H9 (cell line): ENCODE measurements around the gene TPPP. TPM values are rescaled to one million over a fixed set of nuclear protein-coding genes. Genes with fewer than 3 reads are reported as not detected.

ENCODE experiments used
- DNase-seq: peaks from one replicate; pipeline ENCODE4 v3.0.0-alpha.2; 2017
- H2AFZ ChIP-seq: one replicate; pipeline ENCODE4 v1.6.1; 2013; ENCODE audit warnings: mild to moderate bottlenecking, low read length, control low read depth, moderate library complexity
- H2AK5ac ChIP-seq: 2 replicates; pipeline ENCODE4 v1.6.1; 2013; ENCODE audit warnings: low read length, control low read depth, mixed read lengths; ENCODE audit not compliant: insufficient read length
- H2BK120ac ChIP-seq: one replicate; pipeline ENCODE4 v1.6.1; 2013; ENCODE audit warnings: low read depth, mild to moderate bottlenecking, low read length, control low read depth, inconsistent platforms; ENCODE audit not compliant: poor library complexity, severe bottlenecking
- H2BK12ac ChIP-seq: 2 replicates; pipeline ENCODE4 v1.6.1; 2013; ENCODE audit warnings: low read length, control low read depth, mixed read lengths, low read depth; ENCODE audit not compliant: insufficient read length
- H2BK15ac ChIP-seq: 2 replicates; pipeline ENCODE4 v1.6.1; 2013; ENCODE audit warnings: low read depth, low read length, control low read depth
- H2BK20ac ChIP-seq: one replicate; pipeline ENCODE4 v1.6.1; 2013; ENCODE audit warnings: low read depth, mild to moderate bottlenecking, low read length, control low read depth, inconsistent platforms; ENCODE audit not compliant: poor library complexity, severe bottlenecking
- H2BK5ac ChIP-seq: 2 replicates; pipeline ENCODE4 v1.6.1; 2013; ENCODE audit warnings: low read length, control low read depth, mixed read lengths; ENCODE audit not compliant: insufficient read length
- H3K14ac ChIP-seq: 2 replicates; pipeline ENCODE4 v1.6.1; 2013; ENCODE audit warnings: low read length, control low read depth; ENCODE audit not compliant: insufficient read depth
- H3K18ac ChIP-seq: 2 replicates; pipeline ENCODE4 v1.6.1; 2013; ENCODE audit warnings: low read depth, mild to moderate bottlenecking, mixed read lengths, low read length, control low read depth; ENCODE audit not compliant: insufficient read length
- H3K23ac ChIP-seq: 2 replicates; pipeline ENCODE4 v1.6.1; 2013; ENCODE audit warnings: low read length, control low read depth, mixed read lengths, low read depth; ENCODE audit not compliant: insufficient read length
- H3K23me2 ChIP-seq: 2 replicates; pipeline ENCODE4 v1.6.1; 2013; ENCODE audit warnings: low read depth, mild to moderate bottlenecking, mixed read lengths, low read length, control low read depth; ENCODE audit not compliant: insufficient read length, poor library complexity, severe bottlenecking
- H3K27ac ChIP-seq: 2 replicates; pipeline ENCODE4 v1.5.1; 2013; ENCODE audit warnings: low read length, control low read depth, mixed read lengths, low read depth; ENCODE audit not compliant: insufficient read length
- H3K27me3 ChIP-seq: 2 replicates; pipeline ENCODE4 v1.6.1; 2013; ENCODE audit warnings: low read length, control low read depth, inconsistent platforms; ENCODE audit not compliant: insufficient read depth
- H3K4ac ChIP-seq: 2 replicates; pipeline ENCODE4 v1.6.1; 2013; ENCODE audit warnings: low read depth, mild to moderate bottlenecking, control low read depth, inconsistent platforms, low read length, moderate library complexity
- H3K4me1 ChIP-seq: 2 replicates; pipeline ENCODE4 v1.6.1; 2013; ENCODE audit warnings: low read length, control low read depth, inconsistent platforms; ENCODE audit not compliant: insufficient read depth
- H3K4me2 ChIP-seq: 2 replicates; pipeline ENCODE4 v1.6.1; 2013; ENCODE audit warnings: low read length, control low read depth, mixed read lengths; ENCODE audit not compliant: insufficient read length, insufficient read depth
- H3K56ac ChIP-seq: 2 replicates; pipeline ENCODE4 v1.6.1; 2013; ENCODE audit warnings: low read depth, mild to moderate bottlenecking, mixed read lengths, low read length, control low read depth; ENCODE audit not compliant: insufficient read length
- H3K79me1 ChIP-seq: 2 replicates; pipeline ENCODE4 v1.6.1; 2013; ENCODE audit warnings: low read depth, mild to moderate bottlenecking, moderate library complexity, low read length, control low read depth, inconsistent platforms; ENCODE audit not compliant: insufficient read depth, poor library complexity, severe bottlenecking
- H3K79me2 ChIP-seq: 2 replicates; pipeline ENCODE4 v1.6.1; 2013; ENCODE audit warnings: low read length, control low read depth, inconsistent platforms; ENCODE audit not compliant: insufficient read depth
- H3K9ac ChIP-seq: 2 replicates; pipeline ENCODE4 v1.6.1; 2013; ENCODE audit warnings: low read length, control low read depth, mixed read lengths; ENCODE audit not compliant: insufficient read length; ENCODE audit errors: extremely low read depth
- H3K9me3 ChIP-seq: one replicate; pipeline ENCODE4 v1.6.1; 2013; ENCODE audit warnings: low read depth, low read length, inconsistent platforms; ENCODE audit not compliant: control insufficient read depth
- H3T11ph ChIP-seq: one replicate; pipeline ENCODE4 v1.6.1; 2013; ENCODE audit warnings: mild to moderate bottlenecking, low read length, control low read depth, inconsistent platforms
- H4K20me1 ChIP-seq: one replicate; pipeline ENCODE4 v1.6.1; 2013; ENCODE audit not compliant: control insufficient read depth, insufficient read length, insufficient read depth
- H4K5ac ChIP-seq: 2 replicates; pipeline ENCODE4 v1.6.1; 2013; ENCODE audit warnings: low read depth, mild to moderate bottlenecking, mixed read lengths, low read length, control low read depth; ENCODE audit not compliant: insufficient read length
- H4K8ac ChIP-seq: replicated peaks from 2 replicates; pipeline ENCODE4 v1.6.1; 2013; ENCODE audit warnings: low read length, control low read depth, mixed read lengths, low read depth; ENCODE audit not compliant: insufficient read length
- H4K91ac ChIP-seq: 2 replicates; pipeline ENCODE4 v1.6.1; 2013; ENCODE audit warnings: low read depth, mild to moderate bottlenecking, moderate library complexity, mixed read lengths, low read length, control low read depth; ENCODE audit not compliant: insufficient read length
- H3K27ac Mint-ChIP-seq, 3 experiments: 2 replicates in 2 of 3; 3 replicates in 1 of 3; pipeline ENCODE4 v1.8.0; 2020 to 2021; ENCODE audit warnings: mixed read lengths in 3 of 3, mild to moderate bottlenecking in 1 of 3, moderate library complexity in 1 of 3
- H3K27me3 Mint-ChIP-seq: 2 replicates; pipeline ENCODE4 v1.8.0; 2021; ENCODE audit warnings: low read depth, mild to moderate bottlenecking, moderate library complexity, mixed read lengths
- H3K36me3 Mint-ChIP-seq, 3 experiments: 2 replicates in 2 of 3; 3 replicates in 1 of 3; pipeline ENCODE4 v1.8.0; 2020 to 2021; ENCODE audit warnings: low read depth in 3 of 3, mixed read lengths in 3 of 3; ENCODE audit not compliant: insufficient read depth in 1 of 3
- H3K4me1 Mint-ChIP-seq, 2 experiments: 2 replicates each; pipeline ENCODE4 v1.8.0; 2020; ENCODE audit warnings: mixed read lengths in 2 of 2
- H3K4me3 Mint-ChIP-seq, 2 experiments: 2 replicates in 1 of 2; 3 replicates in 1 of 2; pipeline ENCODE4 v1.8.0; 2020 to 2021; ENCODE audit warnings: mild to moderate bottlenecking in 2 of 2, mixed read lengths in 2 of 2, moderate library complexity in 1 of 2
- H3K9me3 Mint-ChIP-seq, 2 experiments: 2 replicates in 1 of 2; 3 replicates in 1 of 2; pipeline ENCODE4 v1.8.0; 2020; ENCODE audit warnings: mild to moderate bottlenecking in 2 of 2, mixed read lengths in 2 of 2, moderate library complexity in 1 of 2
- WGBS: extraction: QIAGEN DNeasy Blood & Tissue Kit; methylation state at CpG from one replicate; pipeline ENCODE4 v1.1.7; 2013; ENCODE audit warnings: missing lambda C conversion rate, low lambda C conversion rate, mixed read lengths; ENCODE audit not compliant: insufficient read length; ENCODE audit errors: extremely low coverage; 5-methylcytosine and 5-hydroxymethylcytosine counted together
- total RNA-seq: library from RNA; stranded (reverse); gene quantifications from 2 replicates; pipeline ENCODE4 v1.2.1, GENCODE V29; 2021
- TF ChIP-seq, protein P1 (sequence below): fragments of 200-600 bp; sonication (generic); conservative IDR thresholded peaks from 3 replicates; pipeline ENCODE4 v1.8.0; 2021; ENCODE audit warnings: antibody characterized with exemption, mild to moderate bottlenecking

Gene TPPP
- total RNA-seq, 1 experiment from 2014 or later, result 0.44 TPM

DNA sequence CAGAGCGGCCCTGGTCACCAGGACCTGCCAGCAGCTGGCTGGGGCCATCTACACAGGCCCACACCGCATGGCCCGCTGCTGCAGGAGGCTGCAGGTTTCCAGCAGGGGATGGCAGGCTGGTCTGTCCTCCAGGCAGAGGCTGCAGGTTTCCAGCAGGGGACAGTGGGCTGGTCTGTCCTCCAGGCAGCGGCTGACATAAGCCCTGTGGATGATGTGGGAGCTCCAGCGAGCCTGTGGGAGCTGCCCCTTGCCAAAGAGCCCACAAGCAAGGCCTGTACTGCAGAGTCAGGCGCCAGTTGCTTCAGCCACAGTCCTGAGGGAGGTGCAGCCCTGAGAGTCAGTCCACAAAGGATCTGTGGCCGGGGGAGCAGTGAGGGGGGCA, 18.5 kb downstream of the TPPP start:
- Histone ChIP-seq H4K8ac (no peak overlapping the region), H3K4me2 (no peak overlapping the region), H3K79me2 (no peaks in the 10 kb centered on the region), H2BK20ac (no peak overlapping the region), H3K14ac (peak overlapping the region; percentile 21; the same call in 1 of the 2 replicates), H3K27me3 (no peaks in the 10 kb centered on the region; the same call in 1 of the 2 replicates), H2BK15ac (no peak overlapping the region), H3K56ac (no peak overlapping the region), H2AK5ac (no peak overlapping the region), H4K20me1 (no peaks in the 10 kb centered on the region), H2AFZ (no peak overlapping the region), H3K23me2 (no peaks in the 10 kb centered on the region), H2BK12ac (no peak overlapping the region), H3K23ac (no peak overlapping the region), H3K79me1 (no peaks in the 10 kb centered on the region), H3K18ac (peak overlapping the region; percentile 27), H2BK5ac (no peak overlapping the region), H2BK120ac (no peak overlapping the region), H3K27ac (no peak overlapping the region), H4K91ac (peak overlapping the region; percentile 96), H3K4ac (no peak overlapping the region; the same call in 1 of the 2 replicates), H4K5ac (no peak overlapping the region), H3K9ac (no peak overlapping the region), H3T11ph (no peak overlapping the region), H3K4me1 (no peaks in the 10 kb centered on the region), H3K9me3 (no peaks in the 10 kb centered on the region)
- peak; percentile 43 for DNase-seq
- Mint-ChIP-seq H3K4me3 (no peak overlapping the region), H3K4me1 (peaks cover 5 to 9% of the 10 kb centered on the region in 2 experiments), H3K27ac (no peak overlapping the region), H3K9me3 (no peaks in the 10 kb centered on the region), H3K36me3 (no peaks in the 10 kb centered on the region), H3K27me3 (peaks cover 47% of the 10 kb centered on the region)
- no CpG with 5 or more reads among the region's 7 CpGs for WGBS
- TF ChIP-seq, protein P1, sequence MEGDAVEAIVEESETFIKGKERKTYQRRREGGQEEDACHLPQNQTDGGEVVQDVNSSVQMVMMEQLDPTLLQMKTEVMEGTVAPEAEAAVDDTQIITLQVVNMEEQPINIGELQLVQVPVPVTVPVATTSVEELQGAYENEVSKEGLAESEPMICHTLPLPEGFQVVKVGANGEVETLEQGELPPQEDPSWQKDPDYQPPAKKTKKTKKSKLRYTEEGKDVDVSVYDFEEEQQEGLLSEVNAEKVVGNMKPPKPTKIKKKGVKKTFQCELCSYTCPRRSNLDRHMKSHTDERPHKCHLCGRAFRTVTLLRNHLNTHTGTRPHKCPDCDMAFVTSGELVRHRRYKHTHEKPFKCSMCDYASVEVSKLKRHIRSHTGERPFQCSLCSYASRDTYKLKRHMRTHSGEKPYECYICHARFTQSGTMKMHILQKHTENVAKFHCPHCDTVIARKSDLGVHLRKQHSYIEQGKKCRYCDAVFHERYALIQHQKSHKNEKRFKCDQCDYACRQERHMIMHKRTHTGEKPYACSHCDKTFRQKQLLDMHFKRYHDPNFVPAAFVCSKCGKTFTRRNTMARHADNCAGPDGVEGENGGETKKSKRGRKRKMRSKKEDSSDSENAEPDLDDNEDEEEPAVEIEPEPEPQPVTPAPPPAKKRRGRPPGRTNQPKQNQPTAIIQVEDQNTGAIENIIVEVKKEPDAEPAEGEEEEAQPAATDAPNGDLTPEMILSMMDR, result no peak
